ENCODE measurements around the gene PARD6A.

Gene PARD6A

GRCh38 chr16:67654403-67654911 is 6.3 kb upstream of the PARD6A start:
- DNase-seq, result no peak

DNA sequence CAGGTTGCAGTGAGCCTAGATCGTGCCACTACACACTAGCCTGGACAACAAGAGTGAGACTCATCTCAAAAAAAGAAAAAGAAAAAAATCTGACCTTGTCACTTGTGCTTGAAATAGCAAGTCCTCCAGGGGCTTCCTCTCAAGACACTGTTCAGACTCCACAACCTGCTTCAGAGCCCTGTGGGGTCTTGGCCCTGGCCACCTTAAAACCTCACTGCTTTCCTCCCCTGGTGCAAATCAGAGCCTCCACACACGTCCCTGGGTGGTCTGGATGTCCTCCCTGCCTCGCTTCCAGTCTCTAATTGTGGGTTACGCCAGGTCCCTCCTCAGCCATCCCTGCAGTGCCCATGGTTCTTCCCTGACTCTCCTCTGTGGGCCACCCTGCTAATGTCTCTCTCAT is 5.4 kb upstream of the PARD6A start:
- no peak for DNase-seq

DNA sequence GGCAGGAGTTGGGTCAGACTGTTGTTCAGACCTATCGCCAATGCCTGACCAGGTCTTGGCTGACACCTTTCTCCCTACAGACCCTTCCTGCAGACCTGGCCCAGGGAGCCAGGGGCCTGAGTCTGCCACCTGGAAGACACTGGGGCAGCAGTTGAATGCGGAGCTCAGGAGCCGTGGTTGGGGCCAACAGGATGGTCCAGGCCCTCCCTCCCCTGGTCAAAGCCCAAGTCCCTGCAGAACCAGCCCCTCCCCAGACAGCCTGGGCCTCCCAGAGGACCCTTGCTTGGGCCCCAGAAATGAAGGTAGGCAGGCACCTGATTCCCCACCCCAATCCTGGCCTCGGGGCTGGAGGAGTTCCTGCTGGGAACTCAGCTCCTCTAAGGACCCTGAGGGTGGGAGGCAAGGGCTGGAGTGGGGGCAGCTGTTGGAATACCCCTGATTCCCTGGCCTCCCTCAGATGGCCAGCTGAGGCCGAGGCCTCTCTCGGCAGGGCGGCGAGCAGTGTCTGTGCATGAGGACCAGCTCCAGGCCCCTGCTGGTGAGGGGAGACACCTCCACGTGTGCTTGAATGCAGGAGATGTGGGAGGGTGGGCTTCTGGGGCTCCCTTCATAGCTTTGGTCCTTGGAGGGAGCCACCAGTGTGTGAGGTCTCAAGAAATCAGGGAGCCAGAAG is 4.3 kb upstream of the PARD6A start:
- no peak for DNase-seq

DNA sequence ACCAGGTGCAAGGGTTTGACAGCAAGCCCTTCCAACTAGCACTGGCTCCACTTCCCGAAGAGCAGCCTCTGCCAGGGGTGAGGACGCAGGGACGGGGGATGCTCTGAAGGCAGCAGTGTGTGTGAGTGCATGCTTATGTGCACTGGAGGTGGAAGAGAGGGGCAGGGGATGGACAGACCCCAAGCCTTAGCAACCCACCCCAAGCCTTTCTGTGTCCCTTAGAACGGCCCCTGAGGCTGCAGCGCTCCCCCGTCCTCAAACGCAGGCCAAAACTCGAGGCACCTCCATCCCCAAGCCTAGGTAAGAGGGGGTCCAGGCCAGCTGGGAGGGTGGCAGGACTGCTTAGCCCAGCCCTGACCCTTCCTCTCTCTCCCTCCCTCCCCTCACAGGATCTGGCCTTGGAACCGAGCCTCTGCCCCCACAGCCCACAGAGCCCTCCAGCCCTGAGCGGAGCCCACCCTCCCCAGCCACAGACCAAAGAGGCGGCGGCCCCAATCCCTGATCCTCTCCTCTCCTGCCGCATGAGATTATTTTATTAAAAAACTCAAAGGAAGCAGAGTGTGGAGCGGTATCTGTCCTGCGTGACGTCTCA is 3.6 kb upstream of the PARD6A start:
- no peak for DNase-seq

- no peak for DNase-seq
Observed at GRCh38 chr16:67657751-67658518, 2.8 kb upstream of the PARD6A start.

DNA sequence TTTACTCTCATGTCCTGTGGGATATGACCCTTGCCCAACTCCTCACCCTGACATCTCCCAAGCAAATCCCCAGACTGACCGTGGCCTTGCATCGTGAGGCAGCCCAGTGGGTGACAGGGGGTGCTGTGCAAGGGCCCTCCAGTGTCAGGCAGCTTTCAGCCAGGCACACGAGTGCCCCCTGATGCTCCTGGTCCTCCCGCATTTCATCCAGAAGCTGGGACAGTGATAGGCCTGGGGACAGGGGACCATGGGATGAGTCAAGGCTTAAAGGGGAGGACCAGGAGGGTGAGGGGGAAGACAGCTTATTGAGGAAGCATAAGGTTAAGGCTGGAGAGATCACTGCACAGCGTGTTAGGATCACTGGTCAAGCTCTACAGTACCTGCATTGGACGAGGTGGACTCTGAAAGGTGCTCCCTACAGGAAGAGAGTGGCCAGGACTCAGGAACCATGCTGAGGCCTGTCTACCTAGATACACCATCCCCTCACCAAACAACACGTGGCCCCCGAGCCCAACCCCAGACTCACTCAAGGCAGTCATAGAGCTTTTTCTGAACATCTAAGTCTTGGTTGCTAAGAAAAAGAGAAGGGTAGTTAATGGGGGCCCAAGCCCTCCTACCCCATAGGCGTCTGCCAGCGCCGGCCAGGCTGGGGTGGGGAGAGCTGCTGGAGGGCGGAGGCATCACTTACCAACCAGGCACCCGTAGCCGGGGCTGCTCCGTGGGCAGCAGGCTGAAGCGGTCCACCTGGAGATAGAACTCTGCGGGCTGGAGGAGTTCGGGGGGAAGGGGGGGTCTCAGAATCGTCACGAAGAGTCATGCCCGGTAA is 1.7 kb upstream of the PARD6A start:
- DNase-seq, result peak; percentile 38

GRCh38 chr16:67659675-67660563 is 841 bp upstream of the PARD6A start, which contains the start of gene ACD:
ACD (minus strand) TSS chr16:67660260; CDS start chr16:67660220, 40 bp downstream.
- DNase-seq, result peak; percentile 96

GRCh38 chr16:67661101-67661761 is 471 bp downstream of the PARD6A start:
- DNase-seq, result peak; percentile 63

DNA sequence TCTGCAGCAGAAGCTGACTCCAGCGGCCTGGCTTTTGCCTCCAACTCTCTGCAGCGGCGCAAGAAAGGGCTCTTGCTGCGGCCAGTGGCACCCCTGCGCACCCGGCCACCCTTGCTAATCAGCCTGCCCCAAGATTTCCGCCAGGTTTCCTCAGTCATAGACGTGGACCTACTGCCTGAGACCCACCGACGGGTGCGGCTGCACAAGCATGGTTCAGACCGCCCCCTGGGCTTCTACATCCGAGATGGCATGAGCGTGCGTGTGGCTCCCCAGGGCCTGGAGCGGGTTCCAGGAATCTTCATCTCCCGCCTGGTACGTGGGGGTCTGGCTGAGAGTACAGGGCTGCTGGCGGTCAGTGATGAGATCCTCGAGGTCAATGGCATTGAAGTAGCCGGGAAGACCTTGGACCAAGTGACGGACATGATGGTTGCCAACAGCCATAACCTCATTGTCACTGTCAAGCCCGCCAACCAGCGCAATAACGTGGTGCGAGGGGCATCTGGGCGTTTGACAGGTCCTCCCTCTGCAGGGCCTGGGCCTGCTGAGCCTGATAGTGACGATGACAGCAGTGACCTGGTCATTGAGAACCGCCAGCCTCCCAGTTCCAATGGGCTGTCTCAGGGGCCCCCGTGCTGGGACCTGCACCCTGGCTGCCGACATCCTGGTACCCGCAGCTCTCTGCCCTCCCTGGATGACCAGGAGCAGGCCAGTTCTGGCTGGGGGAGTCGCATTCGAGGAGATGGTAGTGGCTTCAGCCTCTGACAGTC is 1.3 kb downstream of the PARD6A start:
- DNase-seq, result no peak

GRCh38 chr16:67662653-67663010 is 1.9 kb downstream of the PARD6A start:
- no peak for DNase-seq

DNA sequence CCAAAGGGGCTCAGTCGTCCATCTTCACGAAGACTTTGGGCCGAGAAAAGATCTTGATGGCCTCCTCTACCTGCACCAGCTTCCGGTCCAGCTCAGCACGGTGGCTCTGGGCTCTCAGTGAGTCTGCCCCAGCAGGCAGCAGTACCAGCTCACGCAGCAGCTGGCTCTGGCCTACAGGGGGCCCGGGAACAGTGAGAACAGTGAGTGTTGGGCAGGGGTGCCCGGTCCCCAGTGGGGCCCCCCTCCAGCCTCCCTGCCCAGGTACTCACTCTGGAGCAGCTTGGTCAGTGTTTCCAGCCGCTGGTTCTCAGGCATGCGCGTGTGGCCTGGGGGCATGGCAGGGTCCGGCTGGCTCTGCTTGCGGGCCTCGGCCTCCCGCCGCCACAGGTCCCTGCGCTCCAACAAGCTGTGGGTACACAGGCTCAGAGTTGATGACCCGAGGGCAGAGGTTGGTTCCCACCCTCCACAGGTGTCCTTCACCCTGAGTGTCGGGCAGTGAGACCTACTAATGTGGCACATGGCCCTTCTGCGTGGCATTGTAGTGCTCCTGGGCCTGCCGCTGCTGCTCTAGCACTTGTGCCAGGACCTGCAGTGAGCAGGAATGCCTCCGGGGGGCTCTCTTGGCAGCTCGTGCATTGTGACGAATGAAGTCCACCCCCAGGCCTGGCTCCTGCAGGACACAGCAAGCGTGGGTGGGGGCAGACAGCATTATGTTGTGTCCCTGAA is 2.6 kb downstream of the PARD6A start:
- DNase-seq, result peak; percentile 72

DNA sequence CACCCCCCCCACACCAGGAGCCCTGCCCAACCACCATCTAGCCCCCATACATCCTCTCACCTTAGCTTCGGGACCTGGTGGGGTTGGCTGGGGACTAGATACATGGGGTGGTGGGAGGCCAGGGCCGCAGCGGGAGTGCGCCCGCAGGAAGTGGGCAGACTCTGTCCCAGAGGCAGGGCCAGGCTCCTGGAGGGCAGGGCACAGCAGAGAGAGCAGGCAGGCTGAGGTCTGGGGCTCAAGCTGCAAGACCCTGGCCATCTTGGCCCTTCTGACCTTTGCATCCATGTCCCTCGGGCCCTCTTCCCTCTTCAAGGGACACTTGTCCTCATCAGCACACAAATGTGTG is 3.1 kb downstream of the PARD6A start:
- DNase-seq, result no peak

DNA sequence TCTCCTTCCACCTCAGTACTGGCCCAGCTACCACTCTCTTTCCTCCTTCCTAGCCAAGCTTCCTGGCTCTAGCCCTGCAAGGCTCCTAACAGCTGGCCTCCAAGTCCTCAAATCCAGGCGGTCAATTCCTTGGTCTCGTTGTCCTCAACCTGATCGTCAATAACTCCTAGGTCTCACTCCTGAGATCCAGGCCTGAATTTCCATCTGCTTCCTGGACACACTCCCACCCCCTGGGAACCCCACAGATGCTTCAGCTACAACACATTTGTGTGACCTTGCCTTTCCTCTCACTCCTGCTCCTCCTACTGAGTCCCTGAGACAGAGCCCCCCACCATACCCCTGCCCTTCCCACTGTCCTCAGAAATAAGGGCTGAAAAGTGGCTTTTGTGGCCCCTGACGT is 3.5 kb downstream of the PARD6A start:
- no peak for DNase-seq

DNA sequence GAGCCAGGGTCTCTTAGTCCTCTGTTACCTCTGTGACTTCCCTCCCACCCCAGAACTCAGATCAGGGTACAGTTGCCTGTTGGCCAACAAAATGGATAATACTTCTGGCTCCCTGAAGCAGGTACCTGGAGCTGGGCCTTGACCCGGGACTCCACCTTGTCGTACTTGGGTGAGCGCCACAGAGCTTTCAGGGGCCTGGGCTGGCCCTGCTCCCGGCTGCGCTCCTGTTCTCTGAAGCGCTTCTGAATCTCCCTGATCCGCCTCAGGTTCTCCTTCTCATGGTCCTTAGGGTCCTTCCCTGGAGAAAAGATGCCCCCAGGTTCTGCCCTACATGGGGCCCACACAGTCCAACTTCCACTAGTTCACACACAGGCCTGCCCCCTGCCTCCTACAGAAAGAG is 4.1 kb downstream of the PARD6A start:
- DNase-seq, result no peak

DNA sequence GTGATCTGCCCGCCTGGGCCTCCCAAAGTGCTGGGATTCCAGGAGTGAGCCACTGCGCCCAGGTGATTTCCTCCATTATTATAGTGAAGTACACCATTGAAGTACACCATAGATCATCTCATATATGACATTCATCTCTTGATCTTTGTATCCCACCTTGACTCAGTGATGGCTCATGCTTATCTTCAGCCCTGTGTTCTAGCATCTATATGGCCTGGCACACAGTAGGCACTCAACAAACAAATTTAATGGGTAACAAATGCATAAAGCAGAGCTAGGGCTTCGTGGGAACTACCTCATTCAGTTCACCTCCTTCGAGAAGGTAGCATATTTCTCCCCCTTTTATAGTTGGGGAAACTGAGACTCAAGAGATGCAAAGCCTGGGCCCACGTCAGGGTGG is 4.8 kb downstream of the PARD6A start:
- no peak for DNase-seq

DNA sequence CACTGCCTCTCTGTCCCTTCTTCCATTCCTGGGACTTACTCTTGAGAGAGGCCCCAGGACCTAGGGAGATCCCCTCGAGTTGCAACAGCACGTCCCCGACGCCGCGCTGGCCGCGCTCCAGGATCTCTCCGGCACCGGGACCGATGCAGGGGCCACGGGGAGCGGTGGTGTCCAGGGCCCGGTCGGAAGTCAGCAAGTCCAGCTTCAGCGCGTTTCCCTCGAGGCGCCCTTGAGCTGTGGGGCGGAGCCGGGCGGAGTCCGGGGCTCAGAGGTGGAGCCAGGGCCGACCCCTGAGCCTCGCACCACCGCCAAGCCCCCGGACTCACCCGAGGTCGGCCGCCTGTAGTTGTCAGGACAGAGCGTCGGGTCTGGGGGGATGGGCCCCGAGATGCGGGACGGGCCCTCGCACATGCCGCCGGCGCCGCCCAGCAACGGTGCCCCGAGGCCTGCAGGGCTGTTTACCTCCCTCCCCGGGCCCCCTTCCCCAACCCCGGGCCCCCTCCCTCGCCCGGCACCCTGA is 5.3 kb downstream of the PARD6A start:
- DNase-seq, result peak; percentile 56

- peak; percentile 95 for DNase-seq
Observed at GRCh38 chr16:67666559-67667452, 6.0 kb downstream of the PARD6A start, which contains the start of the genes C16orf86 and ENKD1. C16orf86 (plus strand) TSS chr16:67666814; CDS start chr16:67666971, 157 bp downstream. ENKD1 (minus strand) TSS chr16:67666750; CDS start chr16:67666442, 308 bp downstream.

DNA sequence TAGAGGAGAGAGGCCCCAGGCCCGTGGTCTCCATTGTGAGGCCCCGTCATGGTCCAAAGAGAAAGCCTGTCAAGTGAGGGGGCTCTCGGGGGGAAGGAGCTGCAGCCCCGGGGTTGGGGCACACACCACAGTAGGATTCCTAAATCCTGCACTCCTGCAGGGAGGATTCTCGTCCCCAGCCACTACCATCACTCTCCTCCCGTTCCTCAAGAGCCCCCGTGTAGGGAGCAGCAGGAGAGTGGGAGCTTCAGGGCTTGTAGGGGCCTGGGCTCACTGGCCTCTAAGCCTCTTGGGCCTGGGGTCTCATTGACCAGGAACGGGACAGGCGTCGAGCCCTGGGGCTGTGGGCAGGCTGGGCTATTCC is 6.7 kb downstream of the PARD6A start:
- no peak for DNase-seq

Measured in hematopoietic multipotent progenitor cell treated with erythropoietin and hydrocortisone succinate and interleukin-3 and kit ligand, for 4 days (in vitro differentiated cells).